Transverse colon (tissue), 4 donors: ENCODE measurements around the gene SMPX. TPM values are rescaled to one million over a fixed set of nuclear protein-coding genes. Genes with fewer than 3 reads are reported as not detected.
"Not testable (repeated sequence)": the region's sequence is repeated elsewhere in the genome, so short reads cannot be mapped to it uniquely, and the experiment has no call there.

ENCODE experiments used
- DNase-seq: peaks from one replicate; pipeline ENCODE4 v3.0.0-alpha.2; 2019
- H3K27ac ChIP-seq, 4 donors: fragments of 200-600 bp; sonication (generic); 2 replicates each; pipeline ENCODE4 v1.5.1; 2016 to 2018; ENCODE audit warnings: inconsistent platforms in 4 of 4
- H3K27me3 ChIP-seq: fragments of 200-600 bp; sonication (generic); 2 replicates; pipeline ENCODE4 v1.5.1; 2017; ENCODE audit warnings: inconsistent platforms
- H3K36me3 ChIP-seq, 4 donors: fragments of 200-600 bp; sonication (generic); 2 replicates each; pipeline ENCODE4 v1.5.1; 2017 to 2019; ENCODE audit warnings: inconsistent platforms in 4 of 4
- H3K4me1 ChIP-seq, 4 donors: fragments of 200-600 bp; sonication (generic); 2 replicates each; pipeline ENCODE4 v1.5.1; 2017 to 2020; ENCODE audit warnings: inconsistent platforms in 4 of 4
- H3K4me3 ChIP-seq, 4 donors: fragments of 200-600 bp; sonication (generic); 1 replicate in 1 of 4; 2 replicates in 3 of 4; pipeline versions ENCODE4 v1.5.1 to v1.6.1; 2017 to 2019; ENCODE audit warnings: inconsistent platforms in 4 of 4
- H3K9me3 ChIP-seq, 2 donors: fragments of 200-600 bp; sonication (generic); 2 replicates each; pipeline ENCODE4 v1.5.1; 2017 to 2019; ENCODE audit warnings: inconsistent platforms in 2 of 2
- EP300 ChIP-seq: sonication (generic); formaldehyde crosslinking; IDR thresholded peaks from one replicate; pipeline ENCODE4 v1.6.1; 2017; ENCODE audit warnings: antibody characterized with exemption, low read depth
- POLR2A ChIP-seq: fragments of 450-650 bp; IDR thresholded peaks from one replicate; pipeline ENCODE4 v1.6.1; 2016; ENCODE audit warnings: antibody characterized with exemption, mild to moderate bottlenecking, moderate library complexity
- POLR2AphosphoS5 ChIP-seq, 3 donors: sonication (generic); formaldehyde crosslinking; IDR thresholded peaks; one replicate each; pipeline ENCODE4 v1.6.1; 2016; ENCODE audit warnings: antibody characterized with exemption in 3 of 3
- WGBS, 2 donors: methylation state at CpG; one replicate each; pipeline ENCODE4 v1.1.5; 2018; ENCODE audit warnings: low coverage in 1 of 2; 5-methylcytosine and 5-hydroxymethylcytosine counted together
- in situ Hi-C, 4 donors: fragments of 200-750 bp; cut with MboI; loops; one replicate each; pipeline versions ENCODE4 v1.15.0 to v1.15.1; 2017; ENCODE audit warnings: low sequenced_read_pairs in 3 of 4, low pct_ligation_motif_present in 1 of 4, low pct_unique_long_range_greater_than_20kb in 1 of 4
- intact Hi-C: fragments of 100-400 bp; cut with DNase I; formaldehyde crosslinking; loops from one replicate; pipeline ENCODE4 v1.15.1; 2023; ENCODE audit warnings: low total_unique reads
- total RNA-seq, 4 donors: library from RNA; depleted of rRNA; stranded (reverse); fragments of >200 nt; gene quantifications; one replicate each; pipeline ENCODE4 v1.1.0, GENCODE V29; 2016
- TF ChIP-seq, protein P1 (sequence below), 5 experiments: fragments of 200-600 bp in 3 of 5; fragments of 450-650 bp in 2 of 5; sonication (generic) in 3 of 5; IDR thresholded peaks; 1 replicate in 2 of 5; 2 replicates in 3 of 5; pipeline ENCODE4 v1.5.1; 2016 to 2017; ENCODE audit warnings: antibody characterized with exemption in 5 of 5, inconsistent platforms in 3 of 5, mild to moderate bottlenecking in 2 of 5, moderate library complexity in 1 of 5

SMPX gene
- total RNA-seq, 4 donors from 2014 or later = 1.7 to 6.1 TPM; not detected in 2

DNA sequence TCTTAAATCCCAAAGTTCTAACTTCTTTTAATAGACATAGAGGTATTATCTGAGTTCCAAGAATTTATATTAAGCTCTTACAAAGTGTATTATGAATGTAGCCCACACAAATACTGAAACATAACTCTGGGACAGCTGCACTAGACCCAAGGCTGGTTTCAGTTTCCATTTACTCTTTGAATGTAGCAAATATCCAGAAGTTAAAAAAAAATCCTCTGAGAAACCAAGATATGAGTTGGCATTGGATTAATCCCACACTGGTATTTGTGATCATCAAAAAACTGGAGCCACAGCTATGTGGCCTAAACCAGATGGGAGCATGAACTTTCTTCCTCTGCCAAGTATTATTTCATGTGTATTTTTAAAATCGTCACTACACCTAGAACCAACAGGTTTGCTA is 23.6 kb upstream of the SMPX start:
- intact Hi-C loops = no loop called here
- no peak for DNase-seq
- 78% methylated on average over 1 of the region's 1 CpG; no CpG with 5 or more reads in 1 of the 2 donors for WGBS, 2 donors
- Histone ChIP-seq H3K36me3 (no peaks in the 10 kb centered on the region), H3K27ac (no peak overlapping the region), H3K4me3 (no peak overlapping the region), H3K9me3 (no peaks in the 10 kb centered on the region), H3K4me1 (no peaks in the 10 kb centered on the region), H3K27me3 (no peaks in the 10 kb centered on the region)
- in situ Hi-C loops = no loop called here
- TF ChIP-seq POLR2A = no peak

- TF ChIP-seq POLR2AphosphoS5 (IDR thresholded peaks at IDR 0.05) (no peak), EP300 (no peak), POLR2A (no peak)
- TF ChIP-seq, protein P1, sequence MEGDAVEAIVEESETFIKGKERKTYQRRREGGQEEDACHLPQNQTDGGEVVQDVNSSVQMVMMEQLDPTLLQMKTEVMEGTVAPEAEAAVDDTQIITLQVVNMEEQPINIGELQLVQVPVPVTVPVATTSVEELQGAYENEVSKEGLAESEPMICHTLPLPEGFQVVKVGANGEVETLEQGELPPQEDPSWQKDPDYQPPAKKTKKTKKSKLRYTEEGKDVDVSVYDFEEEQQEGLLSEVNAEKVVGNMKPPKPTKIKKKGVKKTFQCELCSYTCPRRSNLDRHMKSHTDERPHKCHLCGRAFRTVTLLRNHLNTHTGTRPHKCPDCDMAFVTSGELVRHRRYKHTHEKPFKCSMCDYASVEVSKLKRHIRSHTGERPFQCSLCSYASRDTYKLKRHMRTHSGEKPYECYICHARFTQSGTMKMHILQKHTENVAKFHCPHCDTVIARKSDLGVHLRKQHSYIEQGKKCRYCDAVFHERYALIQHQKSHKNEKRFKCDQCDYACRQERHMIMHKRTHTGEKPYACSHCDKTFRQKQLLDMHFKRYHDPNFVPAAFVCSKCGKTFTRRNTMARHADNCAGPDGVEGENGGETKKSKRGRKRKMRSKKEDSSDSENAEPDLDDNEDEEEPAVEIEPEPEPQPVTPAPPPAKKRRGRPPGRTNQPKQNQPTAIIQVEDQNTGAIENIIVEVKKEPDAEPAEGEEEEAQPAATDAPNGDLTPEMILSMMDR (IDR thresholded peaks at IDR 0.05) = no peak
- Histone ChIP-seq H3K4me3 (no peak overlapping the region), H3K4me1 (no peaks in the 10 kb centered on the region), H3K27ac (no peak overlapping the region), H3K9me3 (no peaks in the 10 kb centered on the region), H3K27me3 (no peaks in the 10 kb centered on the region), H3K36me3 (no peaks in the 10 kb centered on the region)
- DNase-seq = no peak
- WGBS, 2 donors = 57 to 60% methylated on average over 1 to 3 of the region's 3 CpGs
- intact Hi-C loops (no loop called here), in situ Hi-C loops (no loop called here)
Measured at GRCh38 chrX:21779095-21779494, 21.2 kb upstream of the SMPX start.

DNA sequence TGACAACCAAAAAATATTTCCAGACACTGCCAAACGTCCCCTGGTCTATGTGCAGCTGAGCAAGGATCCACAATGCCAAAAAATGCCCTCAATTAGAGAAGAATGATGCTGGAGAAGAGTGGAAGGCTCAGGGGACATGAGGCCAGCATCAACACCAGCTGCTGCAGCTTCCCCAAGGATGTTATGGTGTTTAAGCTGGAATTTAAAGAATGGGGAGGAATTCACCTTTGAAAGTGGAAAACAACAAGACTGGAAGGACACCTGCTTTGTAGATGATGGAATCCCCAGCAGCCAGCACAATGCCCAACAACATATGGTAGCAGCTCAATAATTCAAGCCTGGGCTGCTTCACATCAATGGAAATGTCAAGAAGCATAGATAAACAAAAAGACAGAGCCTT is 20.3 kb upstream of the SMPX start:
- H3K9me3 ChIP-seq = no peaks in the 10 kb centered on the region
- no peaks in the 10 kb centered on the region for H3K27me3 ChIP-seq
- H3K27ac ChIP-seq = no peak overlapping the region
- intact Hi-C loops (no loop called here), in situ Hi-C loops (no loop called here)
- WGBS, 2 donors = 17% methylated on average over 1 of the region's 1 CpG; no CpG with 5 or more reads in 1 of the 2 donors
- no peaks in the 10 kb centered on the region for H3K36me3 ChIP-seq
- no peak for DNase-seq
- TF ChIP-seq POLR2A (no peak), EP300 (no peak), POLR2AphosphoS5 (IDR thresholded peaks at IDR 0.05) (no peak)
- TF ChIP-seq, protein P1 (IDR thresholded peaks at IDR 0.05) = no peak
- H3K4me3 ChIP-seq = no peak overlapping the region
- no peaks in the 10 kb centered on the region for H3K4me1 ChIP-seq

DNA sequence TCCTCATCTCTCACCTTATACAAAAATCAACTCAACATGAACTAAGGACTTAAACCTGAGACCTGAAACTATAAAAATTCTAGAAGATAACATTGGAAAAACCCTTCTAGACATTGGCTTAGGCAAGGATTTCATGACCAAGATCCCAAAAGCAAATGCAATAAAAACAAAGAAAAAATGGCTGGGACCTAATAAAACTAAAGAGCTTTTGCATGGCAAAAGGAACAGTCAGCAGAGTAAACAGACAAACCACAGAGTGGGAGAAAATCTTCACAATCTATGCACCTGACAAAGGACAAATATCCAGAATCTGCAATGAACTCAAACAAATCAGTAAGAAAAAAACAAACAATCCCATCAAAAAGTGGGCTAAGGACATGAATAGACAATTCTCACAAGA is 17.2 kb upstream of the SMPX start:
- intact Hi-C loops, H3K4me1 ChIP-seq, H3K36me3 ChIP-seq, H3K27me3 ChIP-seq, H3K27ac ChIP-seq, H3K9me3 ChIP-seq, H3K4me3 ChIP-seq, DNase-seq, in situ Hi-C loops: not testable (repeated sequence)

DNA sequence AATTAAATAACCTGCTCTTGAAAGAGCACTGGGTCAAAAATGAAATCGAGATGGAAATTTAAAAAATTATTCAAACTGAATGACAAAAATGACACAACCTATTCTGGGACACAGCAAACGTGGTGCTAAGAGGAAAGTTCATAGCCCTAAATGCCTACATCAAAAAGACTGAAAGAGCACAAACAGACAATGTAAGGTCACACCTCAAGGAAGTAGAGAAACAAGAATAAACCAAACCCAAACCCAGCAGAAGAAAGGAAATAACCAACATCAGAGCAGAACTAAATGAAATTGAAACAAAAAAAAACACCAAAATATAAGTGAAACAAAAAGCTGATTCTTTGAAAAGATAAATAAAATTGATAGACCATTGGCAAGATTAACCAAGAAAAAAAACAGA is 15.1 kb upstream of the SMPX start:
- in situ Hi-C loops, H3K27ac ChIP-seq, H3K36me3 ChIP-seq, DNase-seq, H3K4me1 ChIP-seq, H3K9me3 ChIP-seq, H3K4me3 ChIP-seq, H3K27me3 ChIP-seq, intact Hi-C loops: not testable (repeated sequence)
- 14 to 26% methylated on average over 2 of the region's 2 CpGs for WGBS, 2 donors

GRCh38 chrX:21770631-21771321 is 12.9 kb upstream of the SMPX start:
- in situ Hi-C loops (no loop called here), intact Hi-C loops (no loop called here)
- DNase-seq = no peak
- WGBS, 2 donors = 79% methylated on average over 10 of the region's 10 CpGs; no CpG with 5 or more reads in 1 of the 2 donors
- no peaks in the 10 kb centered on the region for H3K4me1 ChIP-seq
- H3K4me3 ChIP-seq = no peak overlapping the region
- TF ChIP-seq POLR2AphosphoS5 (IDR thresholded peaks at IDR 0.05) (no peak), POLR2A (no peak), EP300 (no peak)
- TF ChIP-seq, protein P1 (IDR thresholded peaks at IDR 0.05) = no peak
- H3K9me3 ChIP-seq = no peaks in the 10 kb centered on the region
- no peaks in the 10 kb centered on the region for H3K27me3 ChIP-seq
- no peak overlapping the region for H3K27ac ChIP-seq
- H3K36me3 ChIP-seq = no peaks in the 10 kb centered on the region
